NCI-H146 (cell line): ENCODE results near the gene SNX30.
A peak's percentile ranks its signal among the peaks of the same experiment; 100 is the strongest.

Experiments used
- DNase-seq: peaks from one replicate; lab custom pipeline; 2025; lab: John Stamatoyannopoulos, UW

SNX30 gene

DNA sequence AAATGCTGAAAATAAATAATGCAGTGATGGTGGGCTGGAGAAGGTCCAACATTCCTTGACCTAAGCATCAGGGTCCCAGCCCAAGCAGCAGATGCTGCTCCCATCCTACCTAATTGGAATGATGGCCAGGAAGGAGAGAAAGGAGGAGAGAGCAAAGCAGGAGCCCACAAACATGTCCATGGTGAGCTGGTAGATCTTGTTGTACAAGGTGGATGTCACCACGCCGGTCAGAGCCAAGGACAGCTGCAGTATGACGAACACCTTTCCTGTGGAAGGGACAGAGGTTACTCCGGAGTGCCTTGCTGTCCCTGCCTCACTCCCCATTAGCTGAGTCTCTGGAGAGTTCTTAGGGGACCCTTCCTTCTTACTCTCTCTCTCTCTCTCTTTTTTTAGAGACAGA lies 135.8 kb downstream of the SNX30 start:
- no peak for DNase-seq

DNA sequence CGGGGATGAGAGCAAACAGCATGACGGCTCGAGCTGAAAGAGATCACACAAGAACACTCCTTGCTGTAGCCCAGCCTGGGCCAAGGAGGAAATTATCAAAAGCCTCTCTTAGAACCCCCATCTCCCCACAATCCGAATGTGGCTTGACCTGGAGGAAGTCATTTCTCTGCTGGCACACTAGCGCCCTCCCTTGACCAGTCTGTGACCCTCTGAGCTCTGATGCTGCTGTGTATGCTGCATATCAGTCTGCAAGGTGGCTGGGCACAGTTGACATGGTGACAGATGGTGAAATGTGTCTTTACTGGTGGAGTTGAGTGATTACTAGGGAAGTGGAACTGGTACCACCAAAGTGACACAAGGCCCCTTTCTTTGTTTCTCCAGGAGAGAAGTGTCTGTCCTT lies 136.8 kb downstream of the SNX30 start:
- DNase-seq: no peak

DNA sequence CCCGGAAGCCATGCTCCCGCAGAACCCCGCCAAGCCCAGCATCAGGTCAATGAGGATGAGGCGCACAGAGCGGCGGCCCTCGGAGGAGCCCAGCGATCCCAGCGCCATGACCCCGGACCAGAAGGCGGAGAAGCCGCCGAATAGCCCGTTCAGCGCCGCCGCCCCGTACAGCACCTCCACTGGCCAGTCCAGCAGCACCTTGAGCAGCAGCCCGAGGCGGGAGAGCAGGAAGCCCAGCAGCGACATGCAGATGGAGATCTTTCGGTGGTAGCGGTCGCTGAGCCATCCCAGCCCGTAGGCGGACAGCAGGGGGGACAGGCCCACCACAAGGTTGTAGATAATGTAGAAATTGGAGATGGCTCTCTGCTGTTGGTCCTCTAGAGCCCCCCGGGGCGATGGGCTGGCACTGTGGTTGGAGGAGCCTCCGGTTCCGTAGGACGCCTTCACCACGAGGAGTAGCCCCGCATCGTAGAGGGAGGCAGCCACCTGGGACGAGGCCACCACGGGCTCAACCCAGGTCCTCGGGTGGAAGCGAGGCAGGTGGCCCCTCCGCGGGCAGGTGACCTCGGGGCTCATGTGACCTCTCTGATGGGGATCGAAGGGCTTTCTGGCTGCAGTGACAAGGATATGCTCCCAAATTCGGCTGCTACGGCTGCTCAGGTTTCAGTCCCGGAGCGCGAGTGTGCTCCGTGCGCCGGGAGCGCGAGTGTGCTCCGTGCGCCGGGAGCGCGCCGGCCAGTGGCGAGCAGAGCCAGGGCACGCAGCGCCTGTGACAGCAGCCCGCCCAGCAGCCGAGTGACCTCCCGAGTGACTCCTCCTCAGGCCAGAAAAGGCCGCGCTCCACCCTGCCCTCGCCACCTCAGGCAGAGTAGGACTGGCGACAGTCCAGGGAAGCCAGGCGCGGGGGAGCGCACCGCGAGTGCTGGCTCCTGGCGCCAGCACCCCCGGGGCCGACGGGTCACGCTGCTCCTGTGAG lies 139.8 kb downstream of the SNX30 start, which contains the start of gene SLC46A2:
SLC46A2 (minus strand) TSS at position 771 of the 976 bp plus-strand sequence; CDS start at position 576, 195 bp downstream.
- DNase-seq: no peak

DNA sequence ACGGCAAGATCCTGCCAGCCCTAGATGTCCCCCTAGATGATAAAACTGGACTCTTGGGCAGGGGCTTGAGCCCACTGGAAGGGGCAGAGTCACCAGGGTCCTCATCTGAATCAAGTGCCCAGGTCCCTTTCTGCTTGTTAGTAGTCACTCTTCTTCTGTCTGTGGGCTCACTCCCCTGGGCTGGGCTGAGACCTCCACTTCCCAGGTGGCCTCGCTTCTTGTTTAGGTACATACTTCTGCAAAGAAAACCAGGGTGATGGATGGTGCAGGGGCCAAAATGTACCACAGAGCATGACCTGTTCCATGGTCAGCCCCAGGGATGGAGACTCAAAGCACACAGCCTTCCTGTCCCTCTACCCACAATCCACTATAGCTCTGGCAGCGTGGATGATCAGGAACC lies 141.0 kb downstream of the SNX30 start:
- no peak for DNase-seq

DNA sequence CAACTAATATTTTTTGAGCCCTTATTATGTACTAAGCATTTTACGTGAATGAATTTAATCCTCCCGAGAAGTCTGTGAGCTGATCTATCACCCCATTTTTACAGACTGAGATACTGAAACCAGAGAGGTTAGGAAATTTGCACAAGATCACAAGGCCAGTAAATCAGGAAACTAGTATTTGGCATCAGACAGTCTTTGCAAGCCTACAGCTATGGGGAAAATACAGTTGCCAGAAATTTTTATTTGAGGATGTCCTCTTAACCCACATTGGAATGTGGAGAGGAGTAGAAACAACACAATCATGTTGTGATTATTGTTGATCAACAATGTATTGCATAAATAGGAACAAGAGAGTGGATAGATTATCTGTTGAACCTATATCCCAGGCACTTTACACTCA lies 142.4 kb downstream of the SNX30 start:
- no peak for DNase-seq

DNA sequence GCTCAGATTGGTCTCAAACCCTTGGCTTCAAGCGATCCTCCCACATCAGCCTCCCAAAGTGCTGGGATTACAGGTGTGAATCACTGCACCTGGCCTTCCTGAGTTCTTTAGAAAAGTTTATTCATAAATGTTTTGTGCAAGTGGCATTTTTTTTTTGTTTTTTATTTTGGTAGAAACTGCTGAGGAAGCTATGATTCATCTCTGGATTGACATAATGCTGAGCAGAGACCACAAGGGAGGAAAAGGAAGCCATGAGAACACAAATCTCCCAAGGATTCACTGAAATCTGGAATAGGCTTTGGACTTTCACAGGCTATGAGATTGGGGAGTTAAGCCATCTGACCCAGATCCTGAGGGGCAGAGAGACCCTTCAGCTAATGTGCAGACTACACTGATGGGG lies 143.5 kb downstream of the SNX30 start:
- DNase-seq: no peak

DNA sequence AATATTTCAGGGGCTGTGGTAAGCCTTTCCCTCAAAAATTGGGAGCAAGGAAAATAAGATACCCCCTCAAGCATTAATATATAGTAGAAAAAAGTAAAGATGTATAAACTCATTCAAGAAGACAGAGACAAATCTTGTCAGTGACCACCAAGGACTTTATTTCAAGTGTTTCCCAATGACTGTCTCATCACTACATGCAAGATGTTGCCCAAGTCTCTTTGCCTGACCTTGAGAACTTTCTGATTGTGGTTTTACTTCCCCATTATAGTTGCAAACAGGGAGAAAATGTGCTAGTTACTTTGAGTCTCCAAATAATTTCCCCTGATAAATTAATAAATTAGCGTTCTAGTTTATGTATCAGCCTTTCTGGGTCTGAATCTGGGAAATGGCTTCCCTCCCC lies 144.1 kb downstream of the SNX30 start:
- DNase-seq: no peak

DNA sequence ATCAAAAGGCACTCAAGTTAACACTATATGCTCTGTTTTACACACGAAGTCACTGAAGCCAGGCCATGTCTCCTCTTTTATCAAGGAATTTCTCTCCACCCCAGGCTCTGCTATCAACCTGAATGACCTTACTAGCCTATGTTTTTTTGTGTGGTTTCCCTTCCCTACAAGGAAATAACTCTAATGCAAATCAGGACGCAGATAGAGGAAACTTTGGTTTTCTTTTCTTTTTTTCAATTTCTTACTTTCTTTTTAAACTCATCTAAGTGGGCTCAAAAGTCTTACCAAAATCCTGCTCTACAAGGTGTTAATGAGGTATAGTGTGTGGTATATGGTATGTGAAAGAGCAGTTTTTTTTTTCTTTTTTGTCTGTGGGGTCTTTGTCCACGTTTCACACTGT lies 145.6 kb downstream of the SNX30 start:
- DNase-seq: no peak

DNA sequence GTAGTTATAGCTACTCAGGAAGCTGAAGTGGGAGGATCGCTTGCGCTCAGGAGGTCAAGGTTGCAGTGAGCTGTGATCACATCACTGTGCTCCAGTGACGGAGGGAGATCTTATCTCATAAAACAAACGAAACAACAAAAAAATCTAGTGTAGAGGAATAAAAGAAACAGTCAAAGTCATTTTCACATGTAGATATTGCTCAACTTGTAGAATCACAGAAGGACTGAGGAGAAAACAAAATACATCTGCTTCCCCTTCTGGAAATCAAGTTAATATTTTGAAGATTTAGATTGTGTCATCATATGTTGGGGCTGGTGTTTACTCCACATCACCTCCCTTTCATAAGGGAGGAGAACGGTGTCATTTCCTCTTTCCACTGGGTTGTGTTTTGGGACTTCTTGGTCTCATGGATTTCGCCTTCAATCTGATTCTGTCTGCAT lies 148.3 kb downstream of the SNX30 start:
- DNase-seq: no peak

DNA sequence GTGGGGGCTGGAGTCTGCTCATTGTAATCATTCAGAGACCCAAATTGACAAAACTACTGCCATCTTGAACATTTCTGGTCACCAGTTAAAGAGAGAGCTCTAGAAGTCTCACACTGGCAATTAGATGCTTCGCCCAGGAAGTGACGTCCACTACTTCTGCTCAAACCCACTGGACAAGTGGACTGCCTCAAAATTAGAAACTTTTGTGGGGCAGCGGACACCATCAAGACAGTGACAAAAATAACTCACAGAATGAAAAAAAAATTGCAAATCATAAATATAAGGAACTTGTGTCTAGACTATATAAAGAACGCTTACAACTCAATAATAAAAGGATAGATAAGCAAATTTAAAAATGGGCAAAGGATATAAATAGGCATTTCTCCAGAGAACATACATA lies 149.9 kb downstream of the SNX30 start:
- DNase-seq: no peak

DNA sequence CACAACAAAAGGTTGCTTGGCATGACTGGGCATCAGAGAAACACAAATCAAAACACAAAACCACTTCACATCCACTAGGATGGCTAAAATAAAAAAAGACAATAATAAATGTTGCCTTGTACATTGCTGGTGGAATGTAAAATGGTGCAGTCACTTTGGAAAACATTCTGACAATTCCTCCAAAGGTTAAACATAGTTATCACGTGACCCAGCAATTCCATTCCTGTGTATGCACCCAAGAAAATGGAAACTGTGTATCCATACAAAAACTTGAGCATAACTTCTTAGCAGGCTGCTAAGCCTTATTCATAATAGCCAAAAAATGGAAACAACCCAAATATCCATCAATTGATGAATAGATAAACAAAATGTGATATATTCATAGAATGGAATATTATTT lies 150.3 kb downstream of the SNX30 start:
- no peak for DNase-seq

DNA sequence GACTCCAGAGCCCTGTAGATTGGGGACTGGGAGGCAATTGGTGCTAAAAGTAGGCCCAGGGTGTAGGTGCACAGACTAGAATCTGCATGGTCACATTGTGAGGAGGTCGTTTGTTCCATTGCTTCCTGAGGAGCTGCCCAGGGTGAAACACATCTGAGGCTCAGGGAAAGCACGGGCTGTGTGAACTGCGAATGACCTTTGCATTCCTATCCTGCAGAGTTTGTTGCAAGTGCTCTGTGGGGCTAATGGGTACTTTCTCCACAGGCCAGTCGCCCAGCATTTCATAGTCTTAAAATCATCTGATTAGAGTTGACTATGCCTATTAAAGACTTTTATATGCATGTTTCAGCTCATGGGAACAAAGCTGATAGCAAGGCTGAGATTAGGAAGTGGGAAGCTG lies 154.5 kb downstream of the SNX30 start:
- no peak for DNase-seq

DNA sequence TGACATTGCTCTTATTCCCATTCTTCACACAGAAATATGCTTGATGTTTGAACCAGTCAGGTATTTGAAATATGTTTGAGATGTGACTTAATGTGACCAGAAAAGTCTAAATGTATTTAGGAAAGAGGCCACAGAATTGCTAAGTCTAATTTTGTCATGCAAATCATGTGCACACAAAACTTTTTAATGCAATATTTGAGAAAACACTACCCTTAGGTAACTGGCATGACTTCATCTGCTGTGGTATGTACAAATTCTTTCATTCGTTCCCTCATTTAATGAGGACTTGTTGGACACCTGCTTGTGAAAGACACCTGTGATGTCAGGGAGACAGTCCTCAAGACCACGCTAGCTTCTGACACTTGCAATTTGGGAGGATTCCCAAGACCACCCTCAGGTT lies 161.2 kb downstream of the SNX30 start:
- DNase-seq: no peak

DNA sequence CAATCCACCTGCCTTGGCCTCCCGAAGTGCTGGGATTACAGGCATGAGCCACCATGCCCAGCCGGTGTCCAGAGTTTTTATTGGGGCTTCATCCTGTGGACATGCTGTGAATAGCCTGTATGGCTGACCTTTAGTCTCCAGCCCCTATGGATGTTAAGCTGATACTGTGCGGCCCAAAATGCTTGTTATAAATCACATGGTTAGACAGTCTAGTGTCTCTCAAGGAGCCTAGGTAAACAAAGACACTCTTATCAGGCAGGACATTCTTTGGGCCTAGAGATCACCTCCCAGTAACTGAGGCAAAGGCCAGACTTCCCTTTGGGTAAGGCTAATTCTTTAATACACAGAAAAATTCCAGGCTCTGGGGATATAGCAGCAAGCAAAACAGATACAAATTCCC lies 162.1 kb downstream of the SNX30 start:
- DNase-seq: no peak

DNA sequence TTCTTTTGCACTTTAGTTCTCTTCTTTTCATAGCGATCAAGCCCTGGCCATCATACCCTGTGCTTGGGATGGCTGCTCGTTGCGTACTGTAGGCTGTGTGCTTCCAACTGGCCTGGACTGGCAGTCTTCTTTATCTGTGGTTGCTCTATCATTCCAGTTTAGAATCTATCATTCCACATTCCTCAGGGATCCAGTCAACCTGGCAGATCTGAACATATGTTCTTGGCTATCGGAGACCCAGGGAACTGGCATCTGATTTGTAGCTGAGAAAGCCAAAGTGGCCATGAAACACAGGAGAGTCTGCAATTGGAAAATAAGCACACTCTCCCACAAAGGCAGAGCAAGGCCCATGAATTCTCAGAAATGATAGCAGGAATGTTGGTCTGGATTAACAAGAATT lies 162.8 kb downstream of the SNX30 start:
- no peak for DNase-seq

DNA sequence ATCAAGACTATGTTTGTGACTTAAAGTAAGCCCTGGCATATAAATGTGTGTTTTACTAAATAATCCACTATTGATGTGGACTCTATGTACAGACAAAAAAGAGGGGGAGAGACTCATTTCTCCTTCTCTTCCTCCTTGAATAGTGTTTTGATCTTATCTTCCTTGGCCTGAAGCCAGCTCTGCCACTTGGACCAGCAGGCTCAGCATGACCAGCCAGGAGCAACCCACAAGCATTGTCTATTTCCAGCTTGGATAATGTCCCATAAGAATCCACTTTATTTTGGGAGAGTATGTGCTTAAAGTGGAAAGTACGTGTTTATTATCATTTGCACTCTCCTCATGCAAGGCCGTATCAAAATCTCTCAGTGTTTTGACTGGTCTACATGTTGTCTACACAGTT lies 164.0 kb downstream of the SNX30 start:
- DNase-seq: no peak

DNA sequence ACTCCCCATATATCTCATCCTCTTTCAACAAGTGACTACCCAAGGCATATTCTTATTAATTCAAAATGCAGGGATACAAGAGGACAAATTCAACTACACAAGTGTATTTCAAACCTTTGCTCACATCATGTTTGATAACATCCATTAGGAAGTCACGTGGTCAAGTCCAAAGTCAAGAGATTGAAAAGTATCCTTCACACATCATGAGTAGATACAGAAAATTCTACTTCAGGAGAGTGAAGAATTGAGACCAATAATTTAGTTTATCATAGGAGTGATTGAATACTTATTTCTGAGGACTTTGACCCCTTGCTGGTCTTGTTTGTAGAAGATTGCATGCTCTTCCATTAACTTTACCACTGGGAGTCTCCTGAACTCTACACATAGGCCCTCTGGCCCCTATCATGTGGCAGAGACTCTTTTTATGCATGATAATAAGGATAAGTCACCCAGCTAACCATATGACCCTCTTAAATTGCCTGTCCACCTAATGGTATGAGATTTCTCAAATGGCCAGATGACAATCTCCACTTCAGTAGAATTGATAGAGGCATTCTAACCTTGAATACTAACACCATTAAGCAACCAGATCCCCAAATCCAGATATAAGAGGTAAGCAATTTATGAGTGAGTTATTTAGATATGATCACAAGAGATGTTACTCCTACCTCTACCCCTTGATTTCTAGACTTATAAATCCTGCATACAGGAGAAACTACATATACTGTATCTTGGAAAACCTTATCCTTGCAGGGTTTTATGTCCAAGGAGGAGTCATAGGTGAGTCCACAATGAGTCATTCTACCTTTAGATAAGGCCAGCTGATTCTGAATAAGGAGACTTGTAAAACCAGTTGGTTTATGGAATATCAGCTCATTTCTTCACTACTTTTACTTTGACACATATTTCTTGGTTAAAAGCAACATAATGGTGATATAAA lies 166.8 kb downstream of the SNX30 start:
- no peak for DNase-seq

DNA sequence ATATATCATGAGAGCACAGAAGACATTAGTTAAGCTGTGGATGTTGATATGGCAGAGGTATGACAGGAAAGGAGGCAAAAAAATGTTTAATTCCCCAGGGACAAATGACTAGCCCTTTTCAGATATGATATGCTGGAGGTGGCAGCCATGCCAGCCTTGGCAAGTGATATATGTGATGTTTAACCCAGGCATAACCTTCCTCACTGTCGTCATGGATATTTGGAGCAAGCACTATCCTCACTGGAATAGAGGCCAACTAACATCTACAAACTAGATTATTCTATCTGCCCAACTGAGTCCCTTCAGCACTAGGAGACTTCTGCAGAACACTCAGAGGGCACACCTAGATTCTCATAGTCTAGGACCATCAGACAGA lies 167.4 kb downstream of the SNX30 start:
- no peak for DNase-seq

DNA sequence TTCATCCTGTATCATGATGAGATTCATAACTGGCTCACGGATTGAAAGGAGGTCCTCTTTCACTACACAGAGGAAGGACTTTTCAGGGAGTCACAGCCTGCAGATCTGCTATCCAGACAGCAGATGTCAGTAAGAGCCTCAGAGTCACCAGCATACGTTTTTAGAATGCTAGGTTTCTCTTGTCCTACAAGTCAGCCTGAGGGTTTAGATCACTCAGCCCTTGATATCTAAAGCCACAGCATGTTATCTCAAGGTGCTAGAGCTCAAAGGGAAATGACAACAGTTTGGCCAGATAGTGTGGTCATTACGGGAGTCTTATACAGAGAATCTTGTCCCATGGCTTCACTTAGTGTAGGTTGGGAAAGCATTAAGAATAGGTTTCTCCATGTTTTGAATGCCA lies 171.0 kb downstream of the SNX30 start:
- DNase-seq: peak; percentile 2
